HepG2 (cell line): ENCODE data around the gene RANBP3. TPM values are rescaled to one million over a fixed set of nuclear protein-coding genes. Genes with fewer than 3 reads are reported as not detected.

ENCODE experiments used
- ARNTL ChIP-seq: sonication (generic); formaldehyde crosslinking; IDR thresholded peaks from 2 replicates; pipeline ENCODE4 v1.4.0; 2020; ENCODE audit warnings: mild to moderate bottlenecking, missing genetic modification reagents
- BRCA1 ChIP-seq: sonication (generic); formaldehyde crosslinking; IDR thresholded peaks from 2 replicates; pipeline ENCODE4 v1.4.0; 2020; ENCODE audit warnings: missing genetic modification reagents
- CEBPZ ChIP-seq: IDR thresholded peaks from 2 replicates; pipeline ENCODE4 v1.6.1; 2012; ENCODE audit warnings: low read length, improper control_type of control experiment
- HCFC1 ChIP-seq: fragments of 150-350 bp; IDR thresholded peaks from 2 replicates; pipeline ENCODE4 v1.6.1; 2014; ENCODE audit warnings: low read depth, low read length
- HOXA5 ChIP-seq: sonication (generic); formaldehyde crosslinking; IDR thresholded peaks from 2 replicates; pipeline ENCODE4 v1.4.0; 2020; ENCODE audit warnings: missing genetic modification reagents
- ISL2 ChIP-seq: sonication (generic); formaldehyde crosslinking; IDR thresholded peaks from 2 replicates; pipeline ENCODE4 v1.5.0; 2020; ENCODE audit warnings: missing genetic modification reagents
- PHB2 ChIP-seq: fragments of 450-650 bp; IDR thresholded peaks from 2 replicates; pipeline ENCODE4 v1.6.1; 2018; ENCODE audit not compliant: partially characterized antibody
- SALL2 ChIP-seq: sonication (generic); formaldehyde crosslinking; IDR thresholded peaks from 2 replicates; pipeline ENCODE4 v1.8.1; 2023; ENCODE audit warnings: mild to moderate bottlenecking, missing genetic modification reagents, inconsistent platforms
- SOX6 ChIP-seq, 2 experiments: fragments of 450-650 bp in 1 of 2; sonication (generic) in 1 of 2; formaldehyde crosslinking in 1 of 2; IDR thresholded peaks; 2 replicates each; pipeline versions ENCODE4 v1.4.0 to v1.6.1; 2017 to 2020; ENCODE audit warnings: antibody characterized with exemption in 1 of 2, mild to moderate bottlenecking in 1 of 2, missing genetic modification reagents in 1 of 2
- SRY ChIP-seq: sonication (generic); formaldehyde crosslinking; IDR thresholded peaks from 2 replicates; pipeline ENCODE4 v1.8.0; 2022; ENCODE audit warnings: mild to moderate bottlenecking, missing genetic modification reagents
- SSRP1 ChIP-seq: IDR thresholded peaks from 2 replicates; pipeline ENCODE4 v1.6.1; 2016; ENCODE audit warnings: control low read depth
- TFAP4 ChIP-seq: sonication (generic); IDR thresholded peaks from 2 replicates; pipeline ENCODE4 v1.6.1; 2016; ENCODE audit warnings: low read depth, borderline replicate concordance
- ZBTB49 ChIP-seq: sonication (generic); formaldehyde crosslinking; IDR thresholded peaks from 2 replicates; pipeline ENCODE4 v1.4.0; 2020; ENCODE audit warnings: missing genetic modification reagents, borderline replicate concordance
- ZBTB7A ChIP-seq: sonication (generic); formaldehyde crosslinking; IDR thresholded peaks from 2 replicates; pipeline ENCODE4 v1.8.0; 2022; ENCODE audit warnings: mild to moderate bottlenecking, missing genetic modification reagents
- ZIK1 ChIP-seq: sonication (generic); formaldehyde crosslinking; IDR thresholded peaks from 2 replicates; pipeline ENCODE4 v1.5.0; 2020; ENCODE audit warnings: mild to moderate bottlenecking, low read depth, missing genetic modification reagents, borderline replicate concordance
- ZKSCAN5 ChIP-seq: sonication (generic); formaldehyde crosslinking; IDR thresholded peaks from 2 replicates; pipeline ENCODE4 v1.5.1; 2020; ENCODE audit warnings: mild to moderate bottlenecking, missing genetic modification reagents
- ZNF10 ChIP-seq: sonication (generic); formaldehyde crosslinking; IDR thresholded peaks from 2 replicates; pipeline ENCODE4 v1.4.0; 2020; ENCODE audit warnings: mild to moderate bottlenecking, low read depth, missing genetic modification reagents, borderline replicate concordance
- ZNF292 ChIP-seq: sonication (generic); formaldehyde crosslinking; IDR thresholded peaks from 2 replicates; pipeline ENCODE4 v1.8.1; 2022; ENCODE audit warnings: mild to moderate bottlenecking, low read depth, missing genetic modification reagents, borderline replicate concordance
- ZNF44 ChIP-seq: sonication (generic); formaldehyde crosslinking; IDR thresholded peaks from 2 replicates; pipeline ENCODE4 v1.5.1; 2020; ENCODE audit warnings: mild to moderate bottlenecking, missing genetic modification reagents
- ZNF501 ChIP-seq: sonication (generic); formaldehyde crosslinking; IDR thresholded peaks from 2 replicates; pipeline ENCODE4 v1.5.1; 2020; ENCODE audit warnings: mild to moderate bottlenecking, moderate library complexity, missing genetic modification reagents
- ZNF557 ChIP-seq: sonication (generic); formaldehyde crosslinking; IDR thresholded peaks from 2 replicates; pipeline ENCODE4 v1.4.0; 2020; ENCODE audit warnings: missing genetic modification reagents
- ZNF614 ChIP-seq: IDR thresholded peaks from 2 replicates; pipeline ENCODE4 v1.6.1; 2018; ENCODE audit warnings: missing biosample characterization, missing genetic modification reagents, inconsistent platforms, borderline replicate concordance
- ZNF768 ChIP-seq: sonication (generic); formaldehyde crosslinking; IDR thresholded peaks from 2 replicates; pipeline ENCODE4 v1.4.0; 2020; ENCODE audit warnings: missing genetic modification reagents
- ZNF878 ChIP-seq: sonication (generic); formaldehyde crosslinking; IDR thresholded peaks from 2 replicates; pipeline ENCODE4 v1.8.1; 2023; ENCODE audit warnings: mild to moderate bottlenecking, missing genetic modification reagents, moderate library complexity
- ZNF879 ChIP-seq: sonication (generic); formaldehyde crosslinking; IDR thresholded peaks from 2 replicates; pipeline ENCODE4 v1.8.1; 2023; ENCODE audit warnings: missing genetic modification reagents
- ZSCAN9 ChIP-seq: IDR thresholded peaks from 2 replicates; pipeline ENCODE4 v1.6.1; 2016; ENCODE audit warnings: borderline replicate concordance
- polyA plus RNA-seq, 8 experiments: library from polyadenylated mRNA; depleted of rRNA in 3 of 8; stranded (reverse) in 7 of 8; unstranded in 1 of 8; fragments of >200 nt; fragmentation: Illumina TruSeq in 4 of 8; extraction: Trizol in 4 of 8; gene quantifications; 2 replicates each; pipeline versions ENCODE4 v1.2.1 to v1.2.3, GENCODE V29; 2011 to 2016; ENCODE audit warnings: low read depth in 4 of 8, missing spikeins in 1 of 8, mixed read lengths in 1 of 8; ENCODE audit not compliant: insufficient read depth in 1 of 8
- total RNA-seq, 5 experiments: library from RNA; depleted of rRNA; stranded (reverse); fragments of >200 nt; fragmentation: Illumina TruSeq; extraction: Trizol; gene quantifications; 2 replicates each; pipeline ENCODE4 v1.2.3, GENCODE V29; 2016; ENCODE audit warnings: low read depth in 1 of 5

The RANBP3 gene
- total and polyA plus RNA-seq, 2 of the 13 experiments (the other 11 are each of a cell fraction or from before 2014, with no cell fraction given), result 39.5 to 149 TPM

GRCh38 chr19:5914946-5915781, 62.8 kb downstream of the RANBP3 start (continued):
- TF ChIP-seq ISL2 (CRISPR knock-in tag) (no peak), SALL2 (CRISPR knock-in tag) (no peak), CEBPZ (no peak), ZNF879 (CRISPR knock-in tag) (no peak), ZNF557 (no peak), ZNF614 (CRISPR knock-in tag) (no peak), ZBTB49 (CRISPR knock-in tag) (no peak), ARNTL (CRISPR knock-in tag) (no peak), SSRP1 (CRISPR knock-in tag) (0 out of 2 replicates have a peak, but pooled peaks have one; percentile 20), ZNF44 (CRISPR knock-in tag) (no peak), HCFC1 (no peak), PHB2 (no peak), ZBTB7A (CRISPR knock-in tag) (no peak), ZIK1 (no peak), HOXA5 (CRISPR knock-in tag) (no peak), SOX6 (IDR thresholded peaks at IDR 0.05) (no peak), SOX6 (CRISPR knock-in tag; IDR thresholded peaks at IDR 0.05) (no peak), SRY (CRISPR knock-in tag) (no peak), BRCA1 (CRISPR knock-in tag) (no peak), ZNF501 (CRISPR knock-in tag) (no peak), ZKSCAN5 (CRISPR knock-in tag) (no peak), ZNF10 (CRISPR knock-in tag) (no peak), ZNF878 (CRISPR knock-in tag) (no peak), ZNF768 (CRISPR knock-in tag) (peak; percentile 63), ZSCAN9 (CRISPR knock-in tag) (no peak), ZNF292 (CRISPR knock-in tag) (no peak), TFAP4 (no peak)
